HEK293T (cell line): ENCODE results near the gene UAP1L1.

Source experiments
- FOXA1 ChIP-seq: fragments of 450-650 bp; IDR thresholded peaks from 2 replicates; pipeline ENCODE4 v1.6.1; 2016; ENCODE audit warnings: mild to moderate bottlenecking
- FOXK2 ChIP-seq: fragments of 450-650 bp; IDR thresholded peaks from 2 replicates; pipeline ENCODE4 v1.6.1; 2016; ENCODE audit warnings: mild to moderate bottlenecking
- LEF1 ChIP-seq: fragments of 450-650 bp; IDR thresholded peaks from 2 replicates; pipeline ENCODE4 v1.6.1; 2017; ENCODE audit warnings: mild to moderate bottlenecking, borderline replicate concordance
- NFRKB ChIP-seq: fragments of 450-650 bp; IDR thresholded peaks from 2 replicates; pipeline ENCODE4 v1.6.1; 2016; ENCODE audit warnings: mild to moderate bottlenecking, moderate library complexity
- SP1 ChIP-seq: fragments of 450-650 bp; IDR thresholded peaks from 2 replicates; pipeline ENCODE4 v1.6.1; 2017

DNA sequence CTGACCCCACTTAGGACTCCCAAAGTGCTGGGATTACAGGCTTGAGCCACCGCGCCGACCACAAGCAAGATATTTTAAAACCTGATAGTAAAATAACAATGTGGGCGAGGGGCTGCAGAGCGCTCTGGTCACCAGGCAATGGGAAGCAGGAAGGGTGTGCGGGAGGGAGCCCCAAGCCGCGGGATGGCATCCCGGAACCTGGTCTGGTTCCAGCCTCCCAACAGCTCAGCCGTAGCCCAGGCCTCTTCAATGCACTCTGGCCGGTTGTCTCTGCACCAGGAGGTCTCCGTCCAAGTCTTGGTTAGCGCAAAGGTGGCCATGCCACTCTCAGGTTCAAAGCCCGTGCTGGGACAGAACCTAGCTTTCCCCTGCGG lies 694 bp upstream of the UAP1L1 start:
- no peak for TF ChIP-seq NFRKB
- TF ChIP-seq LEF1, result no peak
- no peak for TF ChIP-seq FOXA1
- TF ChIP-seq FOXK2, result no peak
- TF ChIP-seq SP1, result no peak
